Keratinocyte (primary cell): ENCODE data around the gene RNF144A. TPM values are rescaled to one million over a fixed set of nuclear protein-coding genes. Genes with fewer than 3 reads are reported as not detected.

Experiments used
- DNase-seq: peaks from one replicate; pipeline ENCODE4 v3.0.0-alpha.2; 2011; ENCODE audit warnings: low read depth, missing footprints, low spot score
- FAIRE-seq: peaks from 2 replicates; lab custom pipeline; 2011; peaks lifted over from hg19 to GRCh38; lab: Jason Lieb, UNC
- H2AFZ ChIP-seq: 2 replicates; pipeline ENCODE4 v1.6.0; 2012; ENCODE audit warnings: low read length, control low read depth, inconsistent platforms; ENCODE audit not compliant: control insufficient read depth
- H3K27ac ChIP-seq: 2 replicates; pipeline ENCODE4 v1.5.1; 2011; ENCODE audit warnings: low read length; ENCODE audit not compliant: control insufficient read depth, insufficient read depth
- H3K27me3 ChIP-seq: 3 replicates; pipeline ENCODE4 v1.6.0; 2011; ENCODE audit warnings: low read length; ENCODE audit not compliant: control insufficient read depth, insufficient read depth; ENCODE audit errors: extremely low read depth
- H3K36me3 ChIP-seq, 2 experiments: 2 replicates in 1 of 2; 3 replicates in 1 of 2; pipeline ENCODE4 v1.5.1; 2011; ENCODE audit warnings: low read length in 2 of 2, mild to moderate bottlenecking in 1 of 2; ENCODE audit not compliant: control insufficient read depth in 2 of 2, insufficient read depth in 2 of 2; ENCODE audit errors: extremely low read depth in 1 of 2
- H3K4me1 ChIP-seq: 3 replicates; pipeline ENCODE4 v1.5.1; 2011; ENCODE audit warnings: low read length; ENCODE audit not compliant: control insufficient read depth, insufficient read depth; ENCODE audit errors: extremely low read depth
- H3K4me2 ChIP-seq: 3 replicates; pipeline ENCODE4 v1.6.0; 2011; ENCODE audit warnings: low read depth, low read length; ENCODE audit not compliant: control insufficient read depth, insufficient read depth; ENCODE audit errors: extremely low read depth
- H3K4me3 ChIP-seq, 3 experiments: fragments of 200-600 bp in 1 of 3; sonication (generic) in 1 of 3; 2 replicates in 2 of 3; 3 replicates in 1 of 3; pipeline ENCODE4 v1.5.1; 2011 to 2016; ENCODE audit warnings: low read length in 3 of 3, mild to moderate bottlenecking in 3 of 3, control low read depth in 2 of 3, inconsistent platforms in 1 of 3, low read depth in 1 of 3, mixed read lengths in 1 of 3, mixed run types in 1 of 3, moderate library complexity in 1 of 3; ENCODE audit not compliant: control insufficient read depth in 2 of 3, insufficient read depth in 2 of 3; ENCODE audit errors: extremely low read depth in 1 of 3
- H3K79me2 ChIP-seq: 2 replicates; pipeline ENCODE4 v1.6.0; 2012; ENCODE audit warnings: low read length; ENCODE audit not compliant: control insufficient read depth, insufficient read depth
- H3K9ac ChIP-seq: 3 replicates; pipeline ENCODE4 v1.6.0; 2011; ENCODE audit warnings: low read length; ENCODE audit not compliant: control insufficient read depth, insufficient read depth; ENCODE audit errors: extremely low read depth
- H3K9me1 ChIP-seq: 3 replicates; pipeline ENCODE4 v1.6.0; 2011; ENCODE audit warnings: low read length; ENCODE audit not compliant: control insufficient read depth, insufficient read depth; ENCODE audit errors: extremely low read depth
- H3K9me3 ChIP-seq: 2 replicates; pipeline ENCODE4 v1.5.1; 2012; ENCODE audit warnings: low read depth, low read length; ENCODE audit not compliant: control insufficient read depth
- H4K20me1 ChIP-seq: 3 replicates; pipeline ENCODE4 v1.6.0; 2011; ENCODE audit warnings: low read length; ENCODE audit not compliant: control insufficient read depth, insufficient read depth; ENCODE audit errors: extremely low read depth
- CTCF ChIP-seq, 3 experiments: IDR thresholded peaks in 1 of 3; conservative IDR thresholded peaks in 1 of 3; optimal IDR thresholded peaks in 1 of 3; 2 replicates in 2 of 3; 3 replicates in 1 of 3; pipeline versions ENCODE3 to v1.5.1; 2011; ENCODE audit warnings: low read length in 3 of 3, mild to moderate bottlenecking in 3 of 3, moderate library complexity in 2 of 3, control low read depth in 1 of 3, inconsistent platforms in 1 of 3; ENCODE audit not compliant: insufficient read depth in 2 of 3; ENCODE audit errors: extremely low read depth in 1 of 3
- EZH2 ChIP-seq: IDR thresholded peaks from one replicate; pipeline ENCODE4 v1.6.1; 2012; ENCODE audit warnings: inconsistent platforms, mild to moderate bottlenecking, low read length, moderate library complexity
- dilution Hi-C: fragments of 300-500 bp; cut with MboI; formaldehyde crosslinking; loops from one replicate; pipeline ENCODE4 v1.7.0; 2020; ENCODE audit warnings: low sequenced_read_pairs; ENCODE audit not compliant: extremely low pct_ligation_motif_present
- polyA plus RNA-seq, 5 experiments: library from polyadenylated mRNA; depleted of rRNA in 3 of 5; stranded (reverse) in 3 of 5; stranded (forward) in 1 of 5; unstranded in 1 of 5; fragments of >200 nt; gene quantifications; 1 replicate in 1 of 5; 2 replicates in 3 of 5; 3 replicates in 1 of 5; pipeline versions ENCODE4 v1.2.1 to v1.2.3, GENCODE V29; 2011 to 2012; ENCODE audit warnings: missing spikeins in 2 of 5, low read depth in 1 of 5, low replicate concordance in 1 of 5

Gene RNF144A
- polyA plus RNA-seq, 1 donor (not counting 4 experiments of a cell fraction or from before 2014, with no cell fraction given) = 1.4 TPM

GRCh38 chr2:7070483-7070882, 153.3 kb downstream of the RNF144A start:
- TF ChIP-seq EZH2 = no peak
- TF ChIP-seq CTCF (optimal IDR thresholded peaks at IDR 0.05 in 1 of 3, IDR thresholded peaks at IDR 0.05 in 1 of 3, conservative IDR thresholded peaks at IDR 0.05 in 1 of 3; ENCODE audit: extremely low read depth in 1 of 3, insufficient read depth in 2 of 3, low read length in 3 of 3) = no peak
- dilution Hi-C loops = no loop called here
- Histone ChIP-seq H3K4me2 (no peak overlapping the region), H2AFZ (no peak overlapping the region), H4K20me1 (no peaks in the 10 kb centered on the region), H3K27ac (no peak overlapping the region), H3K9me1 (no peaks in the 10 kb centered on the region), H3K4me3 (no peak overlapping the region), H3K9ac (no peak overlapping the region), H3K36me3 (no peaks in the 10 kb centered on the region), H3K27me3 (no peaks in the 10 kb centered on the region), H3K9me3 (no peaks in the 10 kb centered on the region), H3K4me1 (no peaks in the 10 kb centered on the region), H3K79me2 (no peaks in the 10 kb centered on the region)
- DNase-seq = no peak
- no peak for FAIRE-seq

DNA sequence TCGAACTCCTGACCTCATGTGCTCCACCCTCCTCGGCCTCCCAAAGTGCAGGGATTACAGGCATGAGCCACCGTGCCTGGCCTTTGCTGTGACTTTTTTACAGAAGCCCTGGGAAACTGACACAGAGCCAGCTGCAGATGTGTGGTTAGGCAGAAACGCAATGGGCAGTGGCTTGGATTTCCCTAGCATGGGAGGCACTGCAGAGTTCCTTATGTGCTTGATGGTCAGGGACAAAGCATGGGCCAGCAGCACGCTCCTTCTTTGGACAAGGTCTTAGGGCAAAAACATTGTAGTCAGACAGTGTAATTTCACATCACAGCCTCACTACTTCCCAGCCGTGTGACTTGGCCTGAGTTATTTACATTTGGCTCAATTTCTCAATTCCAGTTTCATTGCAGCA, 153.9 kb downstream of the RNF144A start:
- H4K20me1 ChIP-seq = no peaks in the 10 kb centered on the region
- no peak overlapping the region for H3K4me3 ChIP-seq
- no peaks in the 10 kb centered on the region for H3K9me1 ChIP-seq
- no peak for FAIRE-seq
- H3K9me3 ChIP-seq = no peaks in the 10 kb centered on the region
- no peak overlapping the region for H3K27ac ChIP-seq
- no peak for DNase-seq
- H3K4me1 ChIP-seq = no peaks in the 10 kb centered on the region
- TF ChIP-seq CTCF (optimal IDR thresholded peaks at IDR 0.05 in 1 of 3, IDR thresholded peaks at IDR 0.05 in 1 of 3, conservative IDR thresholded peaks at IDR 0.05 in 1 of 3; ENCODE audit: extremely low read depth in 1 of 3, insufficient read depth in 2 of 3, low read length in 3 of 3) = no peak
- no peak for TF ChIP-seq EZH2
- no peaks in the 10 kb centered on the region for H3K79me2 ChIP-seq
- H3K4me2 ChIP-seq = no peak overlapping the region
- no peaks in the 10 kb centered on the region for H3K27me3 ChIP-seq
- dilution Hi-C loops = no loop called here
- H2AFZ ChIP-seq = no peak overlapping the region
- H3K36me3 ChIP-seq = no peaks in the 10 kb centered on the region
- H3K9ac ChIP-seq = no peak overlapping the region
